DMS53 (cell line): Measurements from ENCODE around the gene CADPS.

Experiments used
- DNase-seq: peaks from one replicate; lab custom pipeline; 2025; lab: John Stamatoyannopoulos, UW

The CADPS gene

DNA sequence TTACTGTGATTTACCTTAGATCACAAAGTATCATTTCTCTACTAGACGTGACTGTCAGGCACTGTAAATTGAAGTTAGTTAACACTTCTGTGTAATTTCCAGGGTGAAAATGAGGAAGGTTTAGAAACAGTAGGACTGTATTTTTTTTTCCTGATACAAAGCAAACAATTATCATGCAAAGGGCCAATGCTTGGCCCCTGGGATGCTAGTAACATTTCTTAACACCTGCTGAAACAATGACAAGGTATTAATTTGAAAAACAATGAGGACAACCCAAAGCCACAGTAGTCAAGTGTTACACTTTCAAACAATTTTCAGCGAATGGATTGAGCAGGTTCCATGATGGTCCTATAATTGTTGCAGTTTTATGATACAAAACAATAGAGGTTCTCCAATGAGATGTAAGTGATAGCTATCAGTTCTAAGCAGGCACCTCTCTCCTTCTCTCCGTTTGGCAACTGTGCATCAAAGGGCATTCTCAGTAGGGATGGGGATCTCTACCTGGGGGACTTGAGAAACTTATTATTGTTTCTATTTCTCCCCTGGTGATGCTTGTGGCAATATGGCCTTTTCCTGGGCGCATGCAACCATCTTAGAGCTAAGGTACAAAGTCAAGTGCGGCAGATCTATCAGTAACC, 435.9 kb downstream of the CADPS start:
- DNase-seq = no peak

DNA sequence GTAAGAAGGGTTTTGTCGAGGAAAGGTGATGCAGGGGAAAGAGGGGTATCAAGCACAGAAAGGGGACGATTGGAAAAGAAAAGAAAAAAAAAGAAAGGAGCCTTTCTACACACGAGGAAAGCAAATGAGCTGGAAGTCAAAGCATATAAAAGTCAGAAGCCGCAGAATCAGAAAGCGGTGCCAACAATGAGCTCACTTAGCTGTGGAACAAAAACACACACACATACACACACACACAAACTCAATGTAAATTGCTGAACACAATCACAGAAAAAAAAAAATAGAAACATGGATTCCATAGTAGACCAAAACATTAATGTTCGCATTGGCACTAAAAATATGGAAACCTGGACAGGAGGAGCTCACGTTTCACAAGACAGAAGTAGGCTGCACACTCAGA, 438.4 kb downstream of the CADPS start:
- DNase-seq = no peak

- no peak for DNase-seq
These were observed 441.8 kb downstream of the CADPS start for GRCh38 chr3:62433396-62433795.

GRCh38 chr3:62421207-62421606, 454.0 kb downstream of the CADPS start:
- DNase-seq = no peak

- DNase-seq = no peak
These were observed 459.1 kb downstream of the CADPS start for GRCh38 chr3:62416144-62416543.

DNA sequence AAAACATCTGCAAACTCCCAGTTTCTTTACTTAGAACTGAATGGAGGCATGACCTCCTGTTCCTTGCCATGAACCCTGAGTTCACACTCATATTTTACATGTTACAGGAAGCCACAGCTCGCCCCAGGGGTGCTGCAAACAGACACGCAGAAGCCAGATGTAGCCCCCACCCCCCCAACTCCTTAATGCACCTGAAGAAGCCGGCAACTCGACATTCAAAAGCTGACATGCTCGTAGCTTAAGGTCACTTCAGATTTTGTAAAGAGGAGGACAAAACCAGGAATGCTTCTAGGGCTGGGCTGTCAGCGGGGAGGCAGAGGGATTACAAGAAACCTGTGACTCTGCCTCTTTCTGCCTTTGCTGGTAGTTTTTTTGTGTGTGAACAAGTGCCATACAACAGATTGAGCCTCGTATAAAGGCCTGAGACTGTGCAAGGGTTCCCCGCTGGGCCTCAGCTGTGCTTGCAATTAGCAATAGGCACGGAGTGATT, 459.9 kb downstream of the CADPS start:
- no peak for DNase-seq

GRCh38 chr3:62414786-62415185, 460.4 kb downstream of the CADPS start:
- no peak for DNase-seq

DNA sequence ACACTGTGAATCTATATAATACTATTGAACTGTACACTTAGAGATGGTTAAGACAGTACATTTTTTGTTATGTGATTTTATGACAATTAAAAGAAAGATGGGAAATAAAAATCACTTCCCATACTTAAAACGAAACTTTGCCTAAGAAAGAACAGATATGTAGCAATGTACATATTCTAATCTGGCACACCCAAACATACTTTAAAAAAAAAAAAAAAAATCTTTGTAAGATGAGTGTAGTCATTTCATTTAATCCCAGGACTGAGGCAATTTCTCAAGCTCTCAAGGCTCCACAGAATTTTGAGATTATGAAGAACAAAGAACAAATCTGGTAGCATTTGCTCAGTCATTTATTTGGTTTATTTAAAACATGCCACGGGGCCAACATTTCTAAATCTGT, 461.5 kb downstream of the CADPS start:
- DNase-seq = no peak

DNA sequence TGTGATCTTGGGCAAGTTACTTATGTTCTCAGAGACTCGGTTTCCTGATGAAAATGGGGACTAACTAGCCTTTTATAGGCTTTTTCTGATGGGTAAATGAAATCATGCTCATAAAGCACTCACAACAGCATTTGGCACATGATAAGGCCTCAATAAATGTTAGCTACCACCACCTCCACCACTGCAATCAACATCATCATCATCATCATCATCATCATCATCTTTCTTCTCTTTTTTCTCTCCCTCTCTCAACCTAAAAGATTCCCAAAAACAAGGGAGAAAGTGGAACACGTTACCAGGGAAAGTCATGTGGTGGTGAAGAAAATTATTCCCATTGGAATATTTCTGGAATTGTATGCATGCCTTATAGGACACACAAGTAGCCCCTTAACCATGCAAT, 468.3 kb downstream of the CADPS start:
- DNase-seq = no peak

- no peak for DNase-seq
These were observed 469.6 kb downstream of the CADPS start for GRCh38 chr3:62405566-62405965.

DNA sequence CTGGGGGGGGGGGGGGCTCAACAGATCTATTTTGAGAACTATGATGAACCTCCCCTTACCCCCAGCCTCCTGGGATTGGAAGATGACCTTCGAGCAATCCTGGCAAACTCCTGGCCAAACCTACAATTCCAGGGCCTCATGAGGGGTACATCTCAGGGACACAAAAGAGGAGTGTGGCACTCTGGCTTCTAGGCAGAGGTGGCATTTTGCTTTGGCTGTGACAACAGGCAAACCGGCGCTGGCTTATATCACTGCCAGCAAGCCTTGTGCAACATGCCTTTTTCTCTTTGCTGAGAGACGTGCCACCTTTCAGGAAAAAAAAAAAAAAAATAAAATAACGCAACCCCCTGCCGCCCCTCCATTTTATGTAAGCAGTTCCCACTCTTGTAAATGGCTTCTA, 470.1 kb downstream of the CADPS start:
- DNase-seq = no peak

- DNase-seq = no peak
These were observed 470.9 kb downstream of the CADPS start for GRCh38 chr3:62404321-62404720.

GRCh38 chr3:62403765-62404164, 471.5 kb downstream of the CADPS start:
- DNase-seq = no peak

GRCh38 chr3:62392626-62393292, 482.5 kb downstream of the CADPS start:
- DNase-seq = no peak

- DNase-seq = no peak
These were observed 488.0 kb downstream of the CADPS start for GRCh38 chr3:62387251-62387650.

- DNase-seq = peak; percentile 24
These were observed 495.9 kb downstream of the CADPS start for GRCh38 chr3:62379321-62379798.

- no peak for DNase-seq
These were observed 496.3 kb downstream of the CADPS start for GRCh38 chr3:62378921-62379320.

DNA sequence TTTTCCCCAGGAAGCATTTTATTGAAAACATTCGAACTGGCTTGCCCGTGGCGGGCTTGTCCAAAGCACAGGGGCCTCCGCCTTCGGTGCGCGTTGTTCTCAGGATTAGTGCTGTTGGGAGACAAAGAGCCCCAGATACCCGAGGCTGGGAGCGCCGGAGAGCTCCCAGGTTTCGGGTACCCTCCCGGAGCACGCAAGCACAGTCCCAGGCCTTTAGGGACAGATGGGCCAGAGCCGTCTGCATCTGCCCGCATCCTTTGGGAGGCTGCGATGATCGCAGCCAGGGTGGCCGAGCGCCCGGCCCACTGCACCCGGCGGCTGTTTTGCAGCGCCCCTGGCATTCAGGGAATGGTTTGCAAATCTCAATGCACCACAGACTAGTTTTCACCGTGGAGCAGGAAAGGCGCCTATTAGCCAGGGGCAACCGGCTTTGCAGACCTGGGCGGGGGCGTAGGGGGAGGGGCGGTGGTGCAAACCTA, 496.9 kb downstream of the CADPS start:
- no peak for DNase-seq

GRCh38 chr3:62376906-62377877, 498.0 kb downstream of the CADPS start:
- no peak for DNase-seq

DNA sequence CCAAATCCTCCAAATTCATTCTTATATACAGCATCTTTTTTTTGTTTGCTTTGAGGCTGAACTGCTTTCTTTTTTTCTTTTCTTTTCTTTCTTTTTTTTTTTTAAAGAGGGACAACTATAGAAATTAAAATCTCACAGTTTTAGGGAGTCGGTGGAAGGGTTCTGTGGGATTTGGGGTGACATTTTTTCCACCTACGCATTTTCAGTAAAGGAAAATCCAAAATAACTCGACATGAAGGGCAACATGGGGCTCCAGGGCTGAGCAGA, 498.8 kb downstream of the CADPS start:
- DNase-seq = no peak

GRCh38 chr3:62375655-62376453, 499.4 kb downstream of the CADPS start:
- no peak for DNase-seq
